Kidney (tissue), 14 donors: ENCODE measurements around the gene TBX1. TPM values are rescaled to one million over a fixed set of nuclear protein-coding genes. Genes with fewer than 3 reads are reported as not detected.

ENCODE experiments used
- DNase-seq, 5 donors: peaks; one replicate each; pipeline ENCODE4 v3.0.0-alpha.2; 2013 to 2020
- FAIRE-seq: peaks from 2 replicates; lab custom pipeline; 2012; peaks lifted over from hg19 to GRCh38; lab: Jason Lieb, UNC
- H3K27ac ChIP-seq, 2 donors: one replicate each; pipeline ENCODE4 v1.7.0; 2013; ENCODE audit warnings: low read depth in 2 of 2, low read length in 2 of 2, inconsistent platforms in 1 of 2
- H3K27me3 ChIP-seq: one replicate; pipeline ENCODE4 v1.7.1; 2013; ENCODE audit warnings: low read length, inconsistent platforms; ENCODE audit not compliant: control insufficient read depth, insufficient read depth
- H3K36me3 ChIP-seq, 3 donors: one replicate each; pipeline versions ENCODE4 v1.7.0 to v1.7.1; 2013; ENCODE audit warnings: low read length in 3 of 3, control low read depth in 1 of 3, inconsistent platforms in 1 of 3; ENCODE audit not compliant: insufficient read depth in 3 of 3, control insufficient read depth in 2 of 3
- H3K4me1 ChIP-seq, 3 donors: one replicate each; pipeline versions ENCODE4 v1.7.0 to v1.7.1; 2013; ENCODE audit warnings: low read length in 3 of 3, inconsistent platforms in 1 of 3, low read depth in 1 of 3; ENCODE audit not compliant: control insufficient read depth in 2 of 3, insufficient read depth in 2 of 3
- H3K4me3 ChIP-seq, 3 donors: one replicate each; pipeline versions ENCODE4 v1.7.0 to v1.8.1; 2013; ENCODE audit warnings: low read length in 3 of 3, control low read depth in 1 of 3, inconsistent platforms in 1 of 3
- H3K9ac ChIP-seq, 3 donors: one replicate each; pipeline versions ENCODE4 v1.7.0 to v1.7.1; 2013; ENCODE audit warnings: low read length in 3 of 3, control low read depth in 1 of 3, inconsistent platforms in 1 of 3
- H3K9me3 ChIP-seq, 3 donors: one replicate each; pipeline versions ENCODE4 v1.7.0 to v1.7.1; 2013; ENCODE audit warnings: low read length in 3 of 3, control low read depth in 1 of 3, inconsistent platforms in 1 of 3; ENCODE audit not compliant: control insufficient read depth in 2 of 3, insufficient read depth in 1 of 3
- CTCF ChIP-seq: IDR thresholded peaks from 3 replicates; pipeline ENCODE4 v1.5.1; 2012; ENCODE audit warnings: mild to moderate bottlenecking, moderate library complexity, borderline replicate concordance; ENCODE audit not compliant: insufficient read depth; ENCODE audit errors: extremely low read depth
- intact Hi-C: fragments of 100-400 bp; cut with DNase I; formaldehyde crosslinking; loops from one replicate; pipeline ENCODE4 v1.11.1; 2022
- polyA plus RNA-seq: library from polyadenylated mRNA; stranded (reverse); fragments of 350-450 nt; fragmentation: Illumina TruSeq; extraction: RNeasy Lipid Tissue Mini Kit (QIAGEN cat#74804); gene quantifications from one replicate; pipeline ENCODE4 v1.2.3, GENCODE V29; 2014; ENCODE audit warnings: low read depth, low replicate concordance; ENCODE audit not compliant: insufficient read depth
- total RNA-seq: library from RNA; stranded (reverse); fragmentation: NEBNext Ultra II Directional; extraction: Animal tissue kit (Norgen Biotek cat#: 25700); gene quantifications from one replicate; pipeline ENCODE4 v1.2.1, GENCODE V29; 2021
- donor health status: control.
- donor health status: control.
- donor health status: control.
- donor health status: control.
- donor health status: control.
- donor health status: DM: yes; HTN: yes; CAD: no.
- donor health status: Normal renal cell carcinoma (clear cell type).

The TBX1 gene
- total and polyA plus RNA-seq, 2 donors from 2014 or later: 0.45 to 5.5 TPM

- no peak overlapping the region for H3K27ac ChIP-seq
- DNase-seq (no peak), FAIRE-seq (no peak)
- H3K9me3 ChIP-seq: no peaks in the 10 kb centered on the region
- no peak overlapping the region for H3K9ac ChIP-seq
- no peak for TF ChIP-seq CTCF
- H3K4me1 ChIP-seq: peaks cover 0 to 12% (median 0%) of the 10 kb centered on the region in 3 donors
- H3K4me3 ChIP-seq: no peak overlapping the region
- H3K36me3 ChIP-seq: no peaks in the 10 kb centered on the region
- H3K27me3 ChIP-seq: peaks cover 2% of the 10 kb centered on the region
- intact Hi-C loops: no loop called here
These were observed 43.8 kb upstream of the TBX1 start for GRCh38 chr22:19716829-19717105.

GRCh38 chr22:19717181-19717580, 43.4 kb upstream of the TBX1 start:
- peak overlapping the region in 1 of 3 donors; percentile 51 for H3K4me3 ChIP-seq
- H3K4me1 ChIP-seq: peaks cover 0 to 12% (median 0%) of the 10 kb centered on the region in 3 donors
- intact Hi-C loops: no loop called here
- no peak for TF ChIP-seq CTCF
- DNase-seq (peak in 1 of 5 donors; percentile 73), FAIRE-seq (no peak)
- H3K36me3 ChIP-seq: no peaks in the 10 kb centered on the region
- H3K9ac ChIP-seq: no peak overlapping the region
- no peaks in the 10 kb centered on the region for H3K9me3 ChIP-seq
- peaks cover 2% of the 10 kb centered on the region for H3K27me3 ChIP-seq
- no peak overlapping the region for H3K27ac ChIP-seq

- Histone ChIP-seq H3K27ac (no peak overlapping the region), H3K4me1 (peaks cover 0 to 12% (median 0%) of the 10 kb centered on the region in 3 donors), H3K27me3 (peaks cover 4% of the 10 kb centered on the region), H3K36me3 (no peaks in the 10 kb centered on the region), H3K4me3 (peak overlapping the region in 2 of 3 donors; percentile 44 to 51), H3K9ac (no peak overlapping the region), H3K9me3 (no peaks in the 10 kb centered on the region)
- peak; percentile 70 for TF ChIP-seq CTCF
- FAIRE-seq (no peak), DNase-seq (peak; percentile 71 to 91 (median 86))
- intact Hi-C loops: no loop called here
These were observed 42.7 kb upstream of the TBX1 start for GRCh38 chr22:19717691-19718455.
